ENCODE data around the gene FASTKD2.
A peak's percentile ranks its signal among the peaks of the same experiment; 100 is the strongest.

Gene FASTKD2

GRCh38 chr2:206764673-206765241 is 649 bp upstream of the FASTKD2 start:
- TF ChIP-seq CTCF (IDR thresholded peaks at IDR 0.05; ENCODE audit: low read depth, low read length, missing control alignments) = no peak
- DNase-seq (ENCODE audit: extremely low read depth, low read depth) = no peak
- H3K4me3 ChIP-seq (replicated peaks; ENCODE audit: low read depth, low read length) = peak overlapping the region; percentile 87

- peak overlapping the region; percentile 87 for H3K4me3 ChIP-seq (replicated peaks; ENCODE audit: low read depth, low read length)
- no peak for TF ChIP-seq CTCF (IDR thresholded peaks at IDR 0.05; ENCODE audit: low read depth, low read length, missing control alignments)
- no peak for DNase-seq (ENCODE audit: extremely low read depth, low read depth)
These were observed 888 bp downstream of the FASTKD2 start for GRCh38 chr2:206766057-206766930.

GRCh38 chr2:206774871-206775270 is 9.5 kb downstream of the FASTKD2 start:
- no peak overlapping the region for H3K4me3 ChIP-seq (replicated peaks; ENCODE audit: low read depth, low read length)
- no peak for TF ChIP-seq CTCF (IDR thresholded peaks at IDR 0.05; ENCODE audit: low read depth, low read length, missing control alignments)
- DNase-seq (ENCODE audit: extremely low read depth, low read depth) = no peak

GRCh38 chr2:206776432-206776831 is 11.0 kb downstream of the FASTKD2 start:
- DNase-seq (ENCODE audit: extremely low read depth, low read depth) = no peak
- no peak overlapping the region for H3K4me3 ChIP-seq (replicated peaks; ENCODE audit: low read depth, low read length)
- TF ChIP-seq CTCF (IDR thresholded peaks at IDR 0.05; ENCODE audit: low read depth, low read length, missing control alignments) = no peak

GRCh38 chr2:206780671-206781070 is 15.3 kb downstream of the FASTKD2 start:
- no peak for TF ChIP-seq CTCF (IDR thresholded peaks at IDR 0.05; ENCODE audit: low read depth, low read length, missing control alignments)

GRCh38 chr2:206783718-206784117 is 18.3 kb downstream of the FASTKD2 start:
- no peak overlapping the region for H3K4me3 ChIP-seq (replicated peaks; ENCODE audit: low read depth, low read length)
- TF ChIP-seq CTCF (IDR thresholded peaks at IDR 0.05; ENCODE audit: low read depth, low read length, missing control alignments) = peak; percentile 68
- DNase-seq (ENCODE audit: extremely low read depth, low read depth) = no peak

More at GRCh38 chr2:206780671-206781070, 15.3 kb downstream of the FASTKD2 start:
- no peak overlapping the region for H3K4me3 ChIP-seq (replicated peaks; ENCODE audit: low read depth, low read length)
- no peak for DNase-seq (ENCODE audit: extremely low read depth, low read depth)
